Immature natural killer cell (primary cell): Measurements from ENCODE around the gene ADGRF1. TPM values are rescaled to one million over a fixed set of nuclear protein-coding genes. Genes with fewer than 3 reads are reported as not detected.

Experiments
- DNase-seq, 3 donors: peaks; one replicate each; pipeline ENCODE4 v3.0.0; 2022; ENCODE audit warnings: mixed read lengths in 1 of 3
- H3K27ac Mint-ChIP-seq, 6 donors: one replicate each; pipeline ENCODE4 v1.8.0; 2020; ENCODE audit warnings: mixed read lengths in 6 of 6, mild to moderate bottlenecking in 5 of 6, inconsistent platforms in 4 of 6, moderate library complexity in 3 of 6
- H3K27me3 Mint-ChIP-seq, 3 donors: one replicate each; pipeline ENCODE4 v1.8.0; 2020 to 2021; ENCODE audit warnings: low read depth in 3 of 3, mild to moderate bottlenecking in 3 of 3, mixed read lengths in 3 of 3, moderate library complexity in 3 of 3, inconsistent platforms in 1 of 3
- H3K36me3 Mint-ChIP-seq, 3 donors: one replicate each; pipeline ENCODE4 v1.8.0; 2020; ENCODE audit warnings: mixed read lengths in 3 of 3, inconsistent platforms in 2 of 3, mild to moderate bottlenecking in 2 of 3
- H3K4me1 Mint-ChIP-seq, 2 donors: one replicate each; pipeline ENCODE4 v1.8.0; 2020; ENCODE audit warnings: inconsistent platforms in 2 of 2, mild to moderate bottlenecking in 2 of 2, mixed read lengths in 2 of 2, moderate library complexity in 1 of 2
- H3K4me3 Mint-ChIP-seq, 5 donors: one replicate each; pipeline ENCODE4 v1.8.0; 2020; ENCODE audit warnings: mild to moderate bottlenecking in 5 of 5, mixed read lengths in 5 of 5, inconsistent platforms in 3 of 5, moderate library complexity in 3 of 5
- H3K9me3 Mint-ChIP-seq, 6 donors: one replicate each; pipeline ENCODE4 v1.8.0; 2020; ENCODE audit warnings: mild to moderate bottlenecking in 6 of 6, mixed read lengths in 6 of 6, inconsistent platforms in 4 of 6, moderate library complexity in 3 of 6
- polyA plus RNA-seq, 3 donors: library from polyadenylated mRNA; unstranded; fragments of 300-500 nt; fragmentation: Illumina TruSeq; gene quantifications; one replicate each; pipeline ENCODE4 v1.2.3, GENCODE V29; 2021

The ADGRF1 gene
- polyA plus RNA-seq, 3 donors from 2014 or later, result not detected

GRCh38 chr6:47048638-47049037 lies 6.5 kb upstream of the ADGRF1 start:
- Mint-ChIP-seq H3K4me3 (no peak overlapping the region), H3K4me1 (peaks cover 0 to 1% of the 10 kb centered on the region in 2 donors), H3K36me3 (no peaks in the 10 kb centered on the region), H3K9me3 (no peaks in the 10 kb centered on the region), H3K27ac (no peak overlapping the region), H3K27me3 (peaks cover 0 to 5% (median 2%) of the 10 kb centered on the region in 3 donors)
- DNase-seq, result no peak

GRCh38 chr6:47047479-47048407 lies 5.6 kb upstream of the ADGRF1 start:
- Mint-ChIP-seq H3K4me1 (peaks cover 0 to 1% of the 10 kb centered on the region in 2 donors), H3K27me3 (peaks cover 0 to 5% (median 2%) of the 10 kb centered on the region in 3 donors), H3K9me3 (no peaks in the 10 kb centered on the region), H3K36me3 (no peaks in the 10 kb centered on the region), H3K27ac (peak overlapping the region in 1 of 6 donors; percentile 36), H3K4me3 (no peak overlapping the region)
- DNase-seq, result peak in 1 of 3 donors; percentile 2

GRCh38 chr6:47047097-47047478 lies 5.0 kb upstream of the ADGRF1 start:
- no peaks in the 10 kb centered on the region for H3K36me3 Mint-ChIP-seq
- H3K9me3 Mint-ChIP-seq, result no peaks in the 10 kb centered on the region
- DNase-seq, result no peak
- H3K27ac Mint-ChIP-seq, result no peak overlapping the region
- peaks cover 0 to 1% of the 10 kb centered on the region in 2 donors for H3K4me1 Mint-ChIP-seq
- H3K27me3 Mint-ChIP-seq, result peaks cover 0 to 5% (median 2%) of the 10 kb centered on the region in 3 donors
- no peak overlapping the region for H3K4me3 Mint-ChIP-seq

GRCh38 chr6:47044397-47044796 lies 2.3 kb upstream of the ADGRF1 start:
- Mint-ChIP-seq H3K9me3 (no peaks in the 10 kb centered on the region), H3K4me3 (no peak overlapping the region), H3K27ac (no peak overlapping the region), H3K4me1 (peaks cover 0 to 1% of the 10 kb centered on the region in 2 donors), H3K27me3 (peaks cover 2 to 6% (median 5%) of the 10 kb centered on the region in 3 donors), H3K36me3 (no peaks in the 10 kb centered on the region)
- DNase-seq, result no peak

- Mint-ChIP-seq H3K4me1 (peaks cover 0 to 1% of the 10 kb centered on the region in 2 donors), H3K36me3 (no peaks in the 10 kb centered on the region), H3K27me3 (peaks cover 5 to 7% (median 6%) of the 10 kb centered on the region in 3 donors), H3K27ac (no peak overlapping the region), H3K9me3 (no peaks in the 10 kb centered on the region), H3K4me3 (no peak overlapping the region)
- DNase-seq, result no peak
These were observed 1.2 kb upstream of the ADGRF1 start for GRCh38 chr6:47043286-47043685.

GRCh38 chr6:47041741-47042140 lies 391 bp downstream of the ADGRF1 start:
- DNase-seq, result no peak
- H3K27ac Mint-ChIP-seq, result no peak overlapping the region
- H3K4me3 Mint-ChIP-seq, result no peak overlapping the region
- no peaks in the 10 kb centered on the region for H3K9me3 Mint-ChIP-seq
- peaks cover 3 to 7% (median 6%) of the 10 kb centered on the region in 3 donors for H3K27me3 Mint-ChIP-seq
- no peaks in the 10 kb centered on the region for H3K36me3 Mint-ChIP-seq
- no peaks in the 10 kb centered on the region for H3K4me1 Mint-ChIP-seq

GRCh38 chr6:47034926-47035325 lies 7.2 kb downstream of the ADGRF1 start:
- Mint-ChIP-seq H3K27me3 (peaks cover 2 to 10% (median 7%) of the 10 kb centered on the region in 3 donors), H3K9me3 (no peaks in the 10 kb centered on the region), H3K4me1 (no peaks in the 10 kb centered on the region), H3K27ac (no peak overlapping the region), H3K4me3 (no peak overlapping the region), H3K36me3 (no peaks in the 10 kb centered on the region)
- DNase-seq, result no peak

GRCh38 chr6:47034421-47034820 lies 7.7 kb downstream of the ADGRF1 start:
- peaks cover 2 to 8% (median 7%) of the 10 kb centered on the region in 3 donors for H3K27me3 Mint-ChIP-seq
- H3K4me3 Mint-ChIP-seq, result no peak overlapping the region
- H3K4me1 Mint-ChIP-seq, result no peaks in the 10 kb centered on the region
- no peak overlapping the region for H3K27ac Mint-ChIP-seq
- H3K36me3 Mint-ChIP-seq, result no peaks in the 10 kb centered on the region
- no peaks in the 10 kb centered on the region for H3K9me3 Mint-ChIP-seq
- DNase-seq, result no peak

GRCh38 chr6:47032974-47033765 lies 9.0 kb downstream of the ADGRF1 start:
- Mint-ChIP-seq H3K9me3 (no peaks in the 10 kb centered on the region), H3K4me3 (no peak overlapping the region), H3K4me1 (no peaks in the 10 kb centered on the region), H3K27ac (no peak overlapping the region), H3K36me3 (no peaks in the 10 kb centered on the region), H3K27me3 (peaks cover 2 to 7% (median 3%) of the 10 kb centered on the region in 3 donors)
- DNase-seq, result no peak

GRCh38 chr6:47031656-47032055 lies 10.5 kb downstream of the ADGRF1 start:
- H3K9me3 Mint-ChIP-seq, result no peaks in the 10 kb centered on the region
- H3K4me3 Mint-ChIP-seq, result no peak overlapping the region
- no peak overlapping the region for H3K27ac Mint-ChIP-seq
- H3K36me3 Mint-ChIP-seq, result no peaks in the 10 kb centered on the region
- no peak for DNase-seq
- no peaks in the 10 kb centered on the region for H3K4me1 Mint-ChIP-seq
- peaks cover 2 to 7% (median 3%) of the 10 kb centered on the region in 3 donors for H3K27me3 Mint-ChIP-seq

GRCh38 chr6:47029865-47030561 lies 12.1 kb downstream of the ADGRF1 start:
- Mint-ChIP-seq H3K4me3 (no peak overlapping the region), H3K27ac (no peak overlapping the region)

GRCh38 chr6:47028835-47029360 lies 13.2 kb downstream of the ADGRF1 start:
- H3K4me3 Mint-ChIP-seq, result no peak overlapping the region
- DNase-seq, result no peak
- H3K27ac Mint-ChIP-seq, result peak overlapping the region in 1 of 6 donors; percentile 19
- peaks cover 1 to 3% (median 2%) of the 10 kb centered on the region in 3 donors for H3K27me3 Mint-ChIP-seq
- no peaks in the 10 kb centered on the region for H3K4me1 Mint-ChIP-seq
- H3K9me3 Mint-ChIP-seq, result no peaks in the 10 kb centered on the region
- H3K36me3 Mint-ChIP-seq, result no peaks in the 10 kb centered on the region

More at GRCh38 chr6:47029865-47030561, 12.1 kb downstream of the ADGRF1 start:
- Mint-ChIP-seq H3K27me3 (peaks cover 2 to 5% (median 3%) of the 10 kb centered on the region in 3 donors), H3K36me3 (no peaks in the 10 kb centered on the region), H3K4me1 (no peaks in the 10 kb centered on the region), H3K9me3 (no peaks in the 10 kb centered on the region)
- no peak for DNase-seq

GRCh38 chr6:47027315-47027714 lies 14.8 kb downstream of the ADGRF1 start:
- peaks cover 2 to 3% (median 2%) of the 10 kb centered on the region in 3 donors for H3K27me3 Mint-ChIP-seq
- no peaks in the 10 kb centered on the region for H3K4me1 Mint-ChIP-seq
- no peak overlapping the region for H3K27ac Mint-ChIP-seq
- no peak overlapping the region for H3K4me3 Mint-ChIP-seq
- H3K36me3 Mint-ChIP-seq, result no peaks in the 10 kb centered on the region
- H3K9me3 Mint-ChIP-seq, result no peaks in the 10 kb centered on the region
- no peak for DNase-seq
